ENCODE data around the gene COL5A1. TPM values are rescaled to one million over a fixed set of nuclear protein-coding genes. Genes with fewer than 3 reads are reported as not detected.

COL5A1 gene
- total RNA-seq, 1 experiment from 2014 or later = 9.5 TPM

GRCh38 chr9:134669399-134669955 is 27.9 kb downstream of the COL5A1 start:
- Mint-ChIP-seq H3K4me1 (peaks cover 0 to 6% of the 10 kb centered on the region in 2 experiments; a peak in 1 of 4 replicates), H3K36me3 (ENCODE audit: insufficient read depth in 1 of 3, low read depth in 3 of 3) (peaks cover 0 to 3% (median 0%) of the 10 kb centered on the region in 3 experiments; a peak in 1 of 7 replicates), H3K27ac (no peak overlapping the region), H3K9me3 (peaks cover 5 to 6% of the 10 kb centered on the region in 2 experiments; a peak in 2 of 5 replicates), H3K27me3 (ENCODE audit: low read depth) (no peaks in the 10 kb centered on the region; the same call in none of the 2 replicates), H3K4me3 (no peak overlapping the region)
- no peak overlapping the region for H4K5ac ChIP-seq (ENCODE audit: insufficient read length, low read depth, low read length)
- no peak overlapping the region for H3T11ph ChIP-seq (ENCODE audit: low read length)
- no peaks in the 10 kb centered on the region for H3K79me2 ChIP-seq (ENCODE audit: insufficient read depth, low read length)
- WGBS (ENCODE audit: extremely low coverage, insufficient read length, low lambda C conversion rate) = no CpG with 5 or more reads among the region's 9 CpGs
- H3K14ac ChIP-seq (ENCODE audit: insufficient read depth, low read length) = no peak overlapping the region
- no peaks in the 10 kb centered on the region for H3K9me3 ChIP-seq (ENCODE audit: control insufficient read depth, low read depth, low read length)
- H3K18ac ChIP-seq (ENCODE audit: insufficient read length, low read depth, low read length) = no peak overlapping the region
- no peak for TF ChIP-seq CTCF (conservative IDR thresholded peaks at IDR 0.05)
- no peaks in the 10 kb centered on the region for H3K79me1 ChIP-seq (ENCODE audit: insufficient read depth, low read depth, low read length, poor library complexity, severe bottlenecking)
- H3K23me2 ChIP-seq (ENCODE audit: insufficient read length, low read depth, low read length, poor library complexity, severe bottlenecking) = no peaks in the 10 kb centered on the region
- H2AFZ ChIP-seq (ENCODE audit: low read length) = no peak overlapping the region
- H3K9ac ChIP-seq (ENCODE audit: extremely low read depth, insufficient read length, low read length) = no peak overlapping the region
- H3K56ac ChIP-seq (ENCODE audit: insufficient read length, low read depth, low read length) = no peak overlapping the region
- no peak overlapping the region for H2AK5ac ChIP-seq (ENCODE audit: insufficient read length, low read length)
- H3K4ac ChIP-seq (ENCODE audit: low read depth, low read length) = no peak overlapping the region
- no peaks in the 10 kb centered on the region for H4K20me1 ChIP-seq (ENCODE audit: control insufficient read depth, insufficient read depth, insufficient read length)
- H3K4me2 ChIP-seq (ENCODE audit: insufficient read depth, insufficient read length, low read length) = no peak overlapping the region
- H4K8ac ChIP-seq (replicated peaks; ENCODE audit: insufficient read length, low read depth, low read length) = no peak overlapping the region
- no peaks in the 10 kb centered on the region for H3K27me3 ChIP-seq (ENCODE audit: insufficient read depth, low read length)
- no peak overlapping the region for H3K27ac ChIP-seq (ENCODE audit: insufficient read length, low read depth, low read length)
- no peak overlapping the region for H4K91ac ChIP-seq (ENCODE audit: insufficient read length, low read depth, low read length)
- no peak overlapping the region for H2BK12ac ChIP-seq (ENCODE audit: insufficient read length, low read depth, low read length)
- no peak overlapping the region for H2BK20ac ChIP-seq (ENCODE audit: low read depth, low read length, poor library complexity, severe bottlenecking)
- H3K23ac ChIP-seq (ENCODE audit: insufficient read length, low read depth, low read length) = no peak overlapping the region
- no peak overlapping the region for H2BK5ac ChIP-seq (ENCODE audit: insufficient read length, low read length)
- DNase-seq = no peak
- no peaks in the 10 kb centered on the region for H3K4me1 ChIP-seq (ENCODE audit: insufficient read depth, low read length)
- no peak overlapping the region for H2BK15ac ChIP-seq (ENCODE audit: low read depth, low read length)
- H2BK120ac ChIP-seq (ENCODE audit: low read depth, low read length, poor library complexity, severe bottlenecking) = no peak overlapping the region
